ENCODE measurements around the gene NCBP3.

NCBP3 gene

GRCh38 chr17:3782751-3783150 lies 63.3 kb downstream of the NCBP3 start:
- no peak for DNase-seq

- DNase-seq: no peak
Observed at GRCh38 chr17:3780986-3781385, 65.1 kb downstream of the NCBP3 start.

GRCh38 chr17:3777366-3778120 lies 68.5 kb downstream of the NCBP3 start:
- DNase-seq: no peak

- DNase-seq: no peak
Observed at GRCh38 chr17:3773966-3774365, 72.1 kb downstream of the NCBP3 start.

GRCh38 chr17:3773511-3773910 lies 72.5 kb downstream of the NCBP3 start:
- DNase-seq: no peak

- DNase-seq: no peak
Observed at GRCh38 chr17:3772764-3773163, 73.3 kb downstream of the NCBP3 start.

GRCh38 chr17:3771140-3771539 lies 74.9 kb downstream of the NCBP3 start:
- no peak for DNase-seq

- DNase-seq: peak; percentile 73
Observed at GRCh38 chr17:3770466-3770865, 75.6 kb downstream of the NCBP3 start.

GRCh38 chr17:3768769-3769168 lies 77.3 kb downstream of the NCBP3 start:
- no peak for DNase-seq

GRCh38 chr17:3768341-3768740 lies 77.7 kb downstream of the NCBP3 start:
- DNase-seq: no peak

GRCh38 chr17:3766779-3767178 lies 79.3 kb downstream of the NCBP3 start:
- no peak for DNase-seq

GRCh38 chr17:3765981-3766380 lies 80.1 kb downstream of the NCBP3 start:
- no peak for DNase-seq

- no peak for DNase-seq
Observed at GRCh38 chr17:3763777-3764170, 82.3 kb downstream of the NCBP3 start.

GRCh38 chr17:3762922-3763776 lies 82.9 kb downstream of the NCBP3 start:
- peak; percentile 39 for DNase-seq

- no peak for DNase-seq
Observed at GRCh38 chr17:3761918-3762380, 84.1 kb downstream of the NCBP3 start.

- no peak for DNase-seq
Observed at GRCh38 chr17:3761036-3761917, 84.8 kb downstream of the NCBP3 start.

- no peak for DNase-seq
Observed at GRCh38 chr17:3759597-3760216, 86.3 kb downstream of the NCBP3 start.

GRCh38 chr17:3755335-3756030 lies 90.6 kb downstream of the NCBP3 start:
- no peak for DNase-seq

GRCh38 chr17:3754458-3755334 lies 91.3 kb downstream of the NCBP3 start:
- DNase-seq: peak; percentile 87

GRCh38 chr17:3754066-3754457 lies 92.0 kb downstream of the NCBP3 start:
- no peak for DNase-seq

- no peak for DNase-seq
Observed at GRCh38 chr17:3753624-3754023, 92.4 kb downstream of the NCBP3 start.
